Uterus (tissue), 4 donors: Measurements from ENCODE around the gene FAM3B. TPM values are rescaled to one million over a fixed set of nuclear protein-coding genes. Genes with fewer than 3 reads are reported as not detected.

Experiments
- DNase-seq, 2 donors: peaks; one replicate each; pipeline ENCODE4 v3.0.0-alpha.2; 2019 to 2020
- H3K27ac ChIP-seq, 2 donors: fragments of 200-600 bp; sonication (generic); 1 replicate in 1 of 2; 2 replicates in 1 of 2; pipeline ENCODE4 v1.5.1; 2016 to 2018
- H3K27me3 ChIP-seq, 2 donors: fragments of 200-600 bp; sonication (generic); one replicate each; pipeline ENCODE4 v1.5.1; 2018 to 2019; ENCODE audit warnings: control low read depth in 1 of 2
- H3K36me3 ChIP-seq, 2 donors: fragments of 200-600 bp; sonication (generic); one replicate each; pipeline ENCODE4 v1.5.1; 2019; ENCODE audit warnings: control low read depth in 1 of 2
- H3K4me1 ChIP-seq, 2 donors: fragments of 200-600 bp; sonication (generic); one replicate each; pipeline ENCODE4 v1.5.1; 2018 to 2019; ENCODE audit warnings: control low read depth in 1 of 2
- H3K4me3 ChIP-seq, 2 donors: fragments of 200-600 bp; sonication (generic); 1 replicate in 1 of 2; 2 replicates in 1 of 2; pipeline ENCODE4 v1.5.1; 2018 to 2019; ENCODE audit warnings: mild to moderate bottlenecking in 1 of 2
- H3K9me3 ChIP-seq, 2 donors: fragments of 200-600 bp; sonication (generic); one replicate each; pipeline ENCODE4 v1.5.1; 2019; ENCODE audit warnings: control low read depth in 1 of 2
- POLR2A ChIP-seq, 2 donors: fragments of 450-650 bp; IDR thresholded peaks; one replicate each; pipeline ENCODE4 v1.6.1; 2016; ENCODE audit warnings: antibody characterized with exemption in 2 of 2, mild to moderate bottlenecking in 1 of 2, moderate library complexity in 1 of 2
- intact Hi-C: fragments of 100-400 bp; cut with DNase I; formaldehyde crosslinking; loops from one replicate; pipeline ENCODE4 v1.15.1; 2023; ENCODE audit warnings: low total_unique reads
- total RNA-seq, 4 donors: library from RNA; depleted of rRNA in 3 of 4; stranded (reverse); fragments of >200 nt in 3 of 4; gene quantifications; one replicate each; pipeline versions ENCODE4 v1.1.0 to v1.2.4, GENCODE V29; 2014 to 2023
- TF ChIP-seq, protein P1 (sequence below), 4 experiments: fragments of 200-600 bp in 2 of 4; fragments of 450-650 bp in 2 of 4; sonication (generic) in 2 of 4; IDR thresholded peaks; one replicate each; pipeline ENCODE4 v1.5.1; 2016 to 2019; ENCODE audit warnings: antibody characterized with exemption in 4 of 4, mild to moderate bottlenecking in 2 of 4, moderate library complexity in 1 of 4
- donor health status: DM: yes; HTN: yes; CAD: no.

FAM3B gene
- total RNA-seq, 4 donors from 2014 or later, result 5.1 TPM; not detected in 3

DNA sequence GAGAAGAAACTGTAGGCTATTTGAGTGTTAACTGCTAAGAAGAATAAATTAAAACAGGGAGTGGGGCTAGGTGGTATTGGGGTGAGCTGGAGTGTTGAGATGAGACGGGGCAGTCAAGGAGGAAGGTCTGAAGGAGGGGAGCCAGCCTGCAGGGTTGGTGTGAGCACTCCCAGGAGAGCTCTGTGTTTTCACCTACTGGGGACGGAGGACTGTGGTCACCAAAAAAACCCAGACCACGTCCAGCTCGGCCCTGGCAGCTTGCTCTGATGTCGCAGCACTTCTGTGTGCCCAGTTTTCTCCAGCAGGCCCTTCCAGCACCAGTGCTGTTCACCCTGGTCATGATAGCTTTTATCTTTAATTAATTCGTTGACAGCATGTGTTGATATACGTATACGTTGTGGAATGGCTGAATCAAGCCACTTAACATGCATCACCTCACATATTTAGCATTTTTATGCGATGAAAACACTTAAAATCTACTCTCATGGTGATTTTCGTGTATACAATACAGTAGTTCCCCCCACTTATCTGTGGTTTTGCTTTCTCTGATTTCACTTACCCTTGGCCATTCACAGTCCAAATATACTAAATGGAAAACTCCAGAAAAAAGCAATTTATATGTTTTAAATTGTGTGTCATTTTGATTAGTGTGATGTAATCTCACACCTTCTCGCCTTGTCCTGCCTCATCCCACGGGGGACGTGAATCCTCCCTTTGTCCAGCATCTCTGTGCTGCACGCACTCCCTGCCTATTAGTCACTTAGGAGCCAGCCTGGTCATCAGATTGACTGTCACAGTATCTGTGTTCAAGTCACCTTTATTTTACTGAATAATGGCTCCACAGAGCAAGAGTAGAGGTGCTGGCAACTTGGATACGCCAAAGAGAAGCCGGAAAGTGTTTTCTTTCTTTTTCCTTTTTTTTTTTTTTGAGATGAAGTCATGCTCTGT lies 12.3 kb downstream of the FAM3B start:
- TF ChIP-seq POLR2A (IDR thresholded peaks at IDR 0.05), result no peak
- TF ChIP-seq, protein P1, sequence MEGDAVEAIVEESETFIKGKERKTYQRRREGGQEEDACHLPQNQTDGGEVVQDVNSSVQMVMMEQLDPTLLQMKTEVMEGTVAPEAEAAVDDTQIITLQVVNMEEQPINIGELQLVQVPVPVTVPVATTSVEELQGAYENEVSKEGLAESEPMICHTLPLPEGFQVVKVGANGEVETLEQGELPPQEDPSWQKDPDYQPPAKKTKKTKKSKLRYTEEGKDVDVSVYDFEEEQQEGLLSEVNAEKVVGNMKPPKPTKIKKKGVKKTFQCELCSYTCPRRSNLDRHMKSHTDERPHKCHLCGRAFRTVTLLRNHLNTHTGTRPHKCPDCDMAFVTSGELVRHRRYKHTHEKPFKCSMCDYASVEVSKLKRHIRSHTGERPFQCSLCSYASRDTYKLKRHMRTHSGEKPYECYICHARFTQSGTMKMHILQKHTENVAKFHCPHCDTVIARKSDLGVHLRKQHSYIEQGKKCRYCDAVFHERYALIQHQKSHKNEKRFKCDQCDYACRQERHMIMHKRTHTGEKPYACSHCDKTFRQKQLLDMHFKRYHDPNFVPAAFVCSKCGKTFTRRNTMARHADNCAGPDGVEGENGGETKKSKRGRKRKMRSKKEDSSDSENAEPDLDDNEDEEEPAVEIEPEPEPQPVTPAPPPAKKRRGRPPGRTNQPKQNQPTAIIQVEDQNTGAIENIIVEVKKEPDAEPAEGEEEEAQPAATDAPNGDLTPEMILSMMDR (IDR thresholded peaks at IDR 0.05), result no peak
- no peak overlapping the region for H3K27ac ChIP-seq
- no peaks in the 10 kb centered on the region for H3K36me3 ChIP-seq
- no peak overlapping the region for H3K4me3 ChIP-seq
- intact Hi-C loops, result no loop called here
- no peaks in the 10 kb centered on the region for H3K27me3 ChIP-seq
- no peaks in the 10 kb centered on the region for H3K4me1 ChIP-seq
- H3K9me3 ChIP-seq, result no peaks in the 10 kb centered on the region
- DNase-seq, result no peak

DNA sequence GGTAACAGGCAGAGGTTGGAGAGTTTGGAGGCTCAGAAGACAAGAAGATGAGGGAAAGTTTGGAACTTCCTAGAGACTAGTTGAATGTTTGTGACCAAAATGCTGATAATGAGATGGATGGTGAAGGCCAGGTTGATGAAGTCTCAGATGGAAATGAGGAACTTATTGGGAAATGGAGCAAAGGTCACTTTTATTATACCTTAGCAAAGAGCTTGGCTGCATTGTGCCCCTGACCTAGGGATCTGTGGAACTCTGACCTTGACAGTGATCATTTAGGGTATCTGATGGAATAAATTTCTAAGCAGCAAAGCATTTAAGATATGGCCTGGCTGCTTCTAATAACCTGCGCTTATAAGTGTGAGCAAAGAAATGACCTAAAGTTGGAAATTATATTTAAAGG lies 17.2 kb downstream of the FAM3B start:
- DNase-seq, result no peak
- TF ChIP-seq POLR2A (IDR thresholded peaks at IDR 0.05), result no peak
- TF ChIP-seq, protein P1 (IDR thresholded peaks at IDR 0.05), result no peak

DNA sequence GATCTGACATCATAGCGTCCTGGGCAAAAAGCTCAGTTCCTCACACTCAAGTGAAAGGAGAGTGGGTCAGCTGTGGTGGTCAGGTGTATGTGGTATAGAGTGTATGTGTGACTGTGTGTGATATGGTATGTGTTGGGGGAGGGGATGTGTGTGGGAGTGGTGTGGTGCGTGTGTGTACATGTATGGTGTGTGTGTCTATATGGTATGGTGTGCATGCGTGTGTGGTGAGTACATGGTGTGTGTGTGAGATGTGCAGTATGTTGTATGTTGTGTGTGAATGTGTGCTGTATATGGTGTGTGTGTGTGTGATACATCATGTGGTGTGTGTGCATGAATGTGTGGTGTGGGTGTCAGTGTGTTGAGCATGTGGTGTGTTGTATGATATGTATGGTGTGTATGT lies 20.9 kb downstream of the FAM3B start:
- intact Hi-C loops, result no loop called here
- Histone ChIP-seq H3K36me3 (no peaks in the 10 kb centered on the region), H3K27me3 (no peaks in the 10 kb centered on the region), H3K4me3 (no peak overlapping the region), H3K27ac (no peak overlapping the region), H3K4me1 (no peaks in the 10 kb centered on the region), H3K9me3 (no peaks in the 10 kb centered on the region)
- TF ChIP-seq, protein P1 (IDR thresholded peaks at IDR 0.05), result no peak
- TF ChIP-seq POLR2A (IDR thresholded peaks at IDR 0.05), result no peak
- no peak for DNase-seq

More for the DNA sequence above, 17.2 kb downstream of the FAM3B start:
- Histone ChIP-seq H3K27me3 (no peaks in the 10 kb centered on the region), H3K4me3 (no peak overlapping the region), H3K36me3 (no peaks in the 10 kb centered on the region), H3K9me3 (no peaks in the 10 kb centered on the region), H3K4me1 (no peaks in the 10 kb centered on the region), H3K27ac (no peak overlapping the region)
- intact Hi-C loops, result no loop called here

DNA sequence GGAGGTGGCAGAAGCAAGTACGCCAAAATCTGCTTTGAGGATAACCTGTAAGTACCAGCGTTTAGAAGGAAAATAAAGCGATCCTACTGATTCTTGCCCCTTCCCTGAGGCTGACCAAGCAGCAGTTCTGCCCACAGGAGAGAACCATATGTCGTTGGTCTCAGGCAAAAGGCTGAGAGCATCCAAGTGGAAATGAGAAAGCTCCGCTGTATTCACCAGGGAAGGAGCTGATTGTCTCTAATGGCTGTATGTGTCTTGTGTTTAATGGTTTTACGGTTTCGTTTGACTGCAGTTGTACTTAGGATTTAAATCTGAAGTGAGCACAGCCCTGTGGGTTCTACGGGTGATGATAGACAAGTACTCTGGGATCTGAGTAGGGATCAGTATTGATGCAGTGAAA lies 21.9 kb downstream of the FAM3B start:
- Histone ChIP-seq H3K9me3 (no peaks in the 10 kb centered on the region), H3K4me1 (no peaks in the 10 kb centered on the region), H3K27me3 (no peaks in the 10 kb centered on the region), H3K36me3 (no peaks in the 10 kb centered on the region), H3K4me3 (no peak overlapping the region), H3K27ac (no peak overlapping the region)
- DNase-seq, result no peak
- intact Hi-C loops, result no loop called here
- TF ChIP-seq, protein P1 (IDR thresholded peaks at IDR 0.05), result no peak
- TF ChIP-seq POLR2A (IDR thresholded peaks at IDR 0.05), result no peak

DNA sequence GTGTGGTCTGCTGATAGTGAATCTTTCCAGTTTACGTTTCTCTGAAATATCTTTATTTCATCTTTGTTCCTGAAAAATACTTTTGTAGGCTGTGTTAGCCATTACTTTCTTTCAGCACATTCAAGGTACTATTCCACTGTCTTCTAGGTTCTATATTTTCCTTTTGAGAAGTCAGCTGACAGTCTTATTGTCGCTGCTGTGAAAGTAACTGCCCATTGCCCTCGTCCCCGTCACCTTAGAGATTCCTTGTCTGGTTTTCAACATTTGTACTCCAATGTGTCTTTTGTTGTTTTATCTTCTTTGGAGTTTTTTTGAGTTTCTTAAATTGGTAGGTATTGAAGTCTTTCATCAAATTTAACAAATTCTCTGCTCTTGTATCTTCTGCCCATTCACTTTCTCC lies 25.4 kb downstream of the FAM3B start:
- no peaks in the 10 kb centered on the region for H3K9me3 ChIP-seq
- intact Hi-C loops, result no loop called here
- no peaks in the 10 kb centered on the region for H3K4me1 ChIP-seq
- DNase-seq, result no peak
- no peaks in the 10 kb centered on the region for H3K36me3 ChIP-seq
- no peak overlapping the region for H3K27ac ChIP-seq
- no peak for TF ChIP-seq POLR2A (IDR thresholded peaks at IDR 0.05)
- TF ChIP-seq, protein P1 (IDR thresholded peaks at IDR 0.05), result no peak
- H3K4me3 ChIP-seq, result no peak overlapping the region
- no peaks in the 10 kb centered on the region for H3K27me3 ChIP-seq
